Fibroblast of lung (primary cell): ENCODE data around the gene TESMIN. TPM values are rescaled to one million over a fixed set of nuclear protein-coding genes. Genes with fewer than 3 reads are reported as not detected.

Experiments used
- DNase-seq, 2 donors: peaks; one replicate each; pipeline versions ENCODE4 v3.0.0 to v3.0.0-alpha.2; 2010; ENCODE audit warnings: low read depth in 2 of 2
- H2AFZ ChIP-seq: 2 replicates; pipeline ENCODE4 v1.5.1; 2012; ENCODE audit warnings: low read length, control low read depth, inconsistent platforms
- H3K27ac ChIP-seq: 2 replicates; pipeline ENCODE4 v1.5.1; 2011; ENCODE audit warnings: low read length, control low read depth; ENCODE audit not compliant: insufficient read depth
- H3K27me3 ChIP-seq: 2 replicates; pipeline ENCODE4 v1.5.1; 2011; ENCODE audit warnings: mild to moderate bottlenecking, low read length; ENCODE audit not compliant: control insufficient read depth, insufficient read depth
- H3K36me3 ChIP-seq: 2 replicates; pipeline ENCODE4 v1.5.1; 2011; ENCODE audit warnings: low read length; ENCODE audit not compliant: control insufficient read depth, insufficient read depth
- H3K4me1 ChIP-seq: 2 replicates; pipeline ENCODE4 v1.5.1; 2011; ENCODE audit warnings: low read length; ENCODE audit not compliant: control insufficient read depth, insufficient read depth; ENCODE audit errors: extremely low read depth
- H3K4me2 ChIP-seq: 2 replicates; pipeline ENCODE4 v1.5.1; 2011; ENCODE audit warnings: low read length, control low read depth; ENCODE audit not compliant: insufficient read depth; ENCODE audit errors: extremely low read depth
- H3K4me3 ChIP-seq, 4 experiments: fragments of 200-600 bp in 1 of 4; sonication (generic) in 1 of 4; replicated peaks in 1 of 4; 2 replicates each; pipeline ENCODE4 v1.5.1; 2011 to 2016; ENCODE audit warnings: low read length in 4 of 4, low read depth in 3 of 4, mild to moderate bottlenecking in 3 of 4, control low read depth in 2 of 4, inconsistent platforms in 1 of 4, mixed read lengths in 1 of 4; ENCODE audit not compliant: insufficient read depth in 1 of 4; ENCODE audit errors: control extremely low read depth in 1 of 4
- H3K79me2 ChIP-seq: 2 replicates; pipeline ENCODE4 v1.5.1; 2012; ENCODE audit warnings: mild to moderate bottlenecking, low read length, inconsistent platforms; ENCODE audit not compliant: control insufficient read depth, insufficient read depth
- H3K9ac ChIP-seq: 2 replicates; pipeline ENCODE4 v1.5.1; 2011; ENCODE audit warnings: mild to moderate bottlenecking, low read length, control low read depth; ENCODE audit not compliant: insufficient read depth
- H3K9me3 ChIP-seq: 2 replicates; pipeline ENCODE4 v1.5.1; 2012; ENCODE audit warnings: low read depth, low read length; ENCODE audit not compliant: control insufficient read depth, insufficient read depth
- H4K20me1 ChIP-seq: 2 replicates; pipeline ENCODE4 v1.5.1; 2011; ENCODE audit warnings: low read length; ENCODE audit not compliant: control insufficient read depth, insufficient read depth; ENCODE audit errors: extremely low read depth
- CTCF ChIP-seq, 2 donors: IDR thresholded peaks in 1 of 2; conservative IDR thresholded peaks in 1 of 2; 1 replicate in 1 of 2; 2 replicates in 1 of 2; pipeline ENCODE4 v1.5.1; 2011 to 2012; ENCODE audit warnings: low read length in 2 of 2, control low read depth in 1 of 2, inconsistent platforms in 1 of 2, low read depth in 1 of 2, mild to moderate bottlenecking in 1 of 2
- EZH2 ChIP-seq: IDR thresholded peaks from 2 replicates; pipeline ENCODE4 v1.5.1; 2012; ENCODE audit warnings: low read length, control low read depth, mild to moderate bottlenecking; ENCODE audit errors: missing control alignments
- polyA plus RNA-seq, 2 donors: library from polyadenylated mRNA; depleted of rRNA in 1 of 2; stranded (reverse) in 1 of 2; unstranded in 1 of 2; fragments of >200 nt; gene quantifications; 2 replicates each; pipeline ENCODE4 v1.2.1, GENCODE V29; 2011 to 2012; ENCODE audit warnings: missing spikeins in 1 of 2
- total RNA-seq: library from RNA; depleted of rRNA; stranded (reverse); fragments of >200 nt; gene quantifications from 2 replicates; pipeline ENCODE4 v1.2.1, GENCODE V29; 2014

Gene TESMIN
- total and polyA plus RNA-seq, 2 donors (not counting 1 experiment from before 2014, with no cell fraction given), result 0.70 to 2.0 TPM

GRCh38 chr11:68684385-68685356, 66.6 kb downstream of the TESMIN start, which contains the start of gene GAL:
TSS of gene GAL (plus strand) at chr11:68684544. CDS start at chr11:68684924, 380 bp downstream.
- TF ChIP-seq EZH2, result peak; percentile 73
- no peak for TF ChIP-seq CTCF (conservative IDR thresholded peaks at IDR 0.05 in 1 of 2, IDR thresholded peaks at IDR 0.05 in 1 of 2; ENCODE audit: low read depth in 1 of 2, low read length in 2 of 2)
- H2AFZ ChIP-seq, result no peak within 1 kb of the TSS
- H4K20me1 ChIP-seq, result no peaks in the 10 kb centered on the region
- H3K4me2 ChIP-seq, result peak within 1 kb of the TSS; percentile 68
- H3K36me3 ChIP-seq, result no peaks in the 10 kb centered on the region
- H3K9me3 ChIP-seq, result no peaks in the 10 kb centered on the region
- H3K27ac ChIP-seq, result no peak within 1 kb of the TSS
- no peak for DNase-seq
- no peaks in the 10 kb centered on the region for H3K79me2 ChIP-seq
- H3K27me3 ChIP-seq, result peaks cover 10% of the 10 kb centered on the region
- no peaks in the 10 kb centered on the region for H3K4me1 ChIP-seq
- peak within 1 kb of the TSS; percentile 16 for H3K9ac ChIP-seq
- peak within 1 kb of the TSS; percentile 28 to 57 (median 30) for H3K4me3 ChIP-seq

- H3K36me3 ChIP-seq, result no peaks in the 10 kb centered on the region
- H3K27ac ChIP-seq, result no peak overlapping the region
- DNase-seq, result no peak
- H3K9ac ChIP-seq, result no peak overlapping the region
- no peaks in the 10 kb centered on the region for H3K4me1 ChIP-seq
- H2AFZ ChIP-seq, result no peak overlapping the region
- H3K4me3 ChIP-seq, result peak overlapping the region in 1 of 4 experiments; percentile 57
- H3K4me2 ChIP-seq, result peak overlapping the region; percentile 68
- no peaks in the 10 kb centered on the region for H3K9me3 ChIP-seq
- no peaks in the 10 kb centered on the region for H4K20me1 ChIP-seq
- TF ChIP-seq CTCF (conservative IDR thresholded peaks at IDR 0.05 in 1 of 2, IDR thresholded peaks at IDR 0.05 in 1 of 2; ENCODE audit: low read depth in 1 of 2, low read length in 2 of 2) (no peak), EZH2 (no peak)
- no peaks in the 10 kb centered on the region for H3K79me2 ChIP-seq
- peaks cover 10% of the 10 kb centered on the region for H3K27me3 ChIP-seq
Measured at GRCh38 chr11:68683536-68684384, 67.6 kb downstream of the TESMIN start.

- H3K79me2 ChIP-seq, result no peaks in the 10 kb centered on the region
- peaks cover 10% of the 10 kb centered on the region for H3K27me3 ChIP-seq
- no peak overlapping the region for H3K27ac ChIP-seq
- no peaks in the 10 kb centered on the region for H3K4me1 ChIP-seq
- TF ChIP-seq EZH2 (no peak), CTCF (conservative IDR thresholded peaks at IDR 0.05 in 1 of 2, IDR thresholded peaks at IDR 0.05 in 1 of 2; ENCODE audit: low read depth in 1 of 2, low read length in 2 of 2) (no peak)
- no peak for DNase-seq
- H4K20me1 ChIP-seq, result no peaks in the 10 kb centered on the region
- no peak overlapping the region for H3K4me2 ChIP-seq
- H3K4me3 ChIP-seq, result no peak overlapping the region
- no peaks in the 10 kb centered on the region for H3K36me3 ChIP-seq
- no peaks in the 10 kb centered on the region for H3K9me3 ChIP-seq
- H2AFZ ChIP-seq, result no peak overlapping the region
- no peak overlapping the region for H3K9ac ChIP-seq
Measured at GRCh38 chr11:68683121-68683520, 68.2 kb downstream of the TESMIN start.
